Stimulated activated CD4-positive, alpha-beta T cell treated with anti-CD3 and anti-CD28 coated beads, TNF-alpha, amount 100 ng/mL, for 1 hour (primary cell): ENCODE data around the gene LCN15.
"Not testable (repeated sequence)": the region's sequence is repeated elsewhere in the genome, so short reads cannot be mapped to it uniquely, and the experiment has no call there.

Experiments
- DNase-seq, 3 donors: peaks; one replicate each; pipeline ENCODE4 v3.0.0-alpha.2; 2020; ENCODE audit warnings: low read depth in 3 of 3, low spot score in 1 of 3

The LCN15 gene

DNA sequence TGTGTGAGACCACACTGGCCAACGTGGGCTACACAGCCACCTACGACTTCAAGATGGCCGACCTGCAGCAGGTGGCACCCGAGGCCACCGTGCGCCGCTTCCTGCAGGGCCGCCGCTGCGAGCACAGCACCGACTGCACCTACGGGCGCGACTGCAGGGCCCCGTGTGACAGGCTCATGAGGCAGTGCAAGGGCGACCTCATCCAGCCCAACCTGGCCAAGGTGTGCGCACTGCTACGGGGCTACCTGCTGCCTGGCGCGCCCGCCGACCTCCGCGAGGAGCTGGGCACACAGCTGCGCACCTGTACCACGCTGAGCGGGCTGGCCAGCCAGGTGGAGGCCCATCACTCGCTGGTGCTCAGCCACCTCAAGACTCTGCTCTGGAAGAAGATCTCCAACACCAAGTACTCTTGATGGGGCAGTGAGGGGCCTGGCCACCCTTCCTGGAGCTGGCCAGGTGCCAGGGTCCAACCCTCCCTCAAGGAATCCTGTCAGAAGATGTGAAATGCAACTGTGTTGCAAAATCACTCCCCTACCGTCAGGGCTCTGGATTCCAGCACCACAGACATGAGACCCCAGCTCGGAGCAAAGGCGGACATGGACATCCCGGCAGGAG lies 40.8 kb downstream of the LCN15 start:
- DNase-seq: no peak

DNA sequence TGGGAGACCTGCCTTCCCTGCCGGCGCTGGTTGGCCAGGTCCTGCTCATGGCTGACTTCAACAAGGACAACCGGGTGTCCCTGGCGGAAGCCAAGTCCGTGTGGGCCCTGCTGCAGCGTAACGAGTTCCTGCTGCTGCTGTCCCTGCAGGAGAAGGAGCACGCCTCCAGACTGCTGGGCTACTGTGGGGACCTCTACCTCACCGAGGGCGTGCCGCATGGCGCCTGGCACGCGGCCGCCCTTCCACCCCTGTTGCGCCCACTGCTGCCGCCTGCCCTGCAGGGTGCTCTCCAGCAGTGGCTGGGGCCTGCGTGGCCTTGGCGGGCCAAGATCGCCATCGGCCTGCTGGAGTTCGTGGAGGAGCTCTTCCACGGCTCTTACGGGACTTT lies 41.4 kb downstream of the LCN15 start:
- DNase-seq: no peak

DNA sequence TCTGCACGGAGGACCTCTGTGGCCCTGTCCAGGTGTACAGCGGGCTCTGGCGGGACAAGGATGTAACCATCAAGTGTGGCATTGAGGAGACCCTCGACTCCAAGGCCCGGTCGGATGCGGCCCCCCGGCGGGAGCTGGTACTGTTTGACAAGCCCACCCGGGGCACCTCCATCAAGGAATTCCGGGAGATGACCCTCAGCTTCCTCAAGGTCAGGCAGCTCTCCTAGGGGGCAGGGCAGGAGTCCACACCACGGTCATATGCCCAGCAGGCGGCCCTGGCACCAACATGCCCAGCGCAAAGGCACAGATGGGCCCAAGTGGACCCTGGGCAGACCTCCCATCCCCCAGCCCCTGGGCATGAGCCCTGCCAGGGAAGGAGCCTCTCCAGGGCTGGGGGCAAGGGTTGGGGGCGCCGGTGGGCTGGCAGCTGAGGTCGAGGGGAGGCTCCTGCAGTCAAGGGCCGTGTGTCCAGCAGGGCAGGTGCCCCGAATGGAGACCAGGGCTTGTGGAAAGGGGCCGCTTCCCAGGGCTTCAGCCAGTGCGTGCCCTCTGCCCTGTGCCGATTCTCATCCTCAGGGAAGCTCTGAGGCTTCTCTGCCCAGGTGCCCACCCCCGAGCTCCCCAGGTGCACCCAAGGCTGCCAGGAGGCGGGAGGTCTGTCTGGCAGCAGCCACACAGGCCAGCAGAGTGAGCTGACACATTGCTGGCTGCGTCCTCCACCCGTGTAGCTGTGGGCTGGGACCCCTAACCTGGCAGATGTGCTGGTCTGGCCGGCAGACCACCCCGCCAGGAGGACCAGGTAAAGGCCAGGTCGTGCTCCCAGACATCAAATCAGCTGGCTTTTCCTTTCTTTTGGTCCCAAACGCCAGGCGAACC lies 42.0 kb downstream of the LCN15 start:
- no peak for DNase-seq

DNA sequence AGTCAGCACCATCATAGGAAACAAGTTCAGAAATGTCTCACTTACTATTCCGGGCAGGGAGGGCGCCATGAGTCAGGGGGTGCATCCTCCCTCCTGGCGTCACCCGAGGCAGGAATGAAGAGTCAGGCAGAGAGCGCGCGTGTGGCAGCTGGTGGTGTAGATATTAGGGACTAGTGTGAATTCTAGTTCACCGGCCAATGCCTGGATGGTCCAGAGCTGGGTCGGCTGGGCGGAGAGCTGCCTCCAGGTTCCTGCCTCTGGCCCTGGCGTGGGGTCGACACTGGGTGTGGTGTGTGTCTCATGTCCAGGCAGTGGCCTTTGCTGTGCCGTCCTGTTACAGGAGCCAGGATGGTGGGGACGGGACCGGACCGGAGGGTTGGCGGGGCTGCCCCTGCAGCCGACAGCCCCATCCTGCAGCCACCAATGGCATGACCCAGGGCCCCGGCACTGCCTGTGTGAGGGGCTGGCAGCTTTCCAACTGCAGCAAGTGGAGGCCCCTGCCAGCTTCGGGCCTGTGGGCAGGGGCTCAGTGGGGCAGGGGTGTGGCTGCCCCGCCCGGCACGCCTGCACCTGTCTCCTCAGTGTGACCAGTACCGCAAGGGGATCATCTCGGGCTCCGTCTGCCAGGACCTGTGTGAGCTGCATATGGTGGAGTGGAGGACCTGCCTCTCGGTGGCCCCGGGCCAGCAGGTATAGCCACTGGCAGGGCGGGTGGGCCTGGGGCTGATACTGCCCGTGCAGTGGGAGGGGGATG lies 42.8 kb downstream of the LCN15 start:
- DNase-seq: no peak

DNA sequence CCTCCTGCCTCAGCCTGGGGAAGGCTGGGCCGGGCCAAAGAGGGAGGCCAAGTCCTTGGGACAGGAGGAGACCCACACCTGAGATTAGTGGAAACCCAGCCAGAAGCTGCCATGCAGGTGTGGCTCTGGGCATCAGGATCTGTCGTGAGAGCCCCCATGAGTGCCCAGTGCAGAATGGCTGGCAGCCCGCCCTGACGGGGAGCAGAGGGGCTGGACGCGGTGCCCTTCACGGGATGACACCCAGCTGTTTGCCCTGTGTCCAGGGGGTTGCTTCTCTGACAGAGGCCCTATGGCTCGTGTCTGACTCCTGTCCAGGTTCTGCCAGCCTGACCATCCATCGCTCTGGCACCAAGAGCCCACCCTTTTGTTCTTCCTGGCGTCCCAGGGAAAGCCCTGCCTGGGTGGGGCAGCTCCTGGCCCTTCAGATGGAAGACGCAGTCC lies 43.4 kb downstream of the LCN15 start:
- no peak for DNase-seq

DNA sequence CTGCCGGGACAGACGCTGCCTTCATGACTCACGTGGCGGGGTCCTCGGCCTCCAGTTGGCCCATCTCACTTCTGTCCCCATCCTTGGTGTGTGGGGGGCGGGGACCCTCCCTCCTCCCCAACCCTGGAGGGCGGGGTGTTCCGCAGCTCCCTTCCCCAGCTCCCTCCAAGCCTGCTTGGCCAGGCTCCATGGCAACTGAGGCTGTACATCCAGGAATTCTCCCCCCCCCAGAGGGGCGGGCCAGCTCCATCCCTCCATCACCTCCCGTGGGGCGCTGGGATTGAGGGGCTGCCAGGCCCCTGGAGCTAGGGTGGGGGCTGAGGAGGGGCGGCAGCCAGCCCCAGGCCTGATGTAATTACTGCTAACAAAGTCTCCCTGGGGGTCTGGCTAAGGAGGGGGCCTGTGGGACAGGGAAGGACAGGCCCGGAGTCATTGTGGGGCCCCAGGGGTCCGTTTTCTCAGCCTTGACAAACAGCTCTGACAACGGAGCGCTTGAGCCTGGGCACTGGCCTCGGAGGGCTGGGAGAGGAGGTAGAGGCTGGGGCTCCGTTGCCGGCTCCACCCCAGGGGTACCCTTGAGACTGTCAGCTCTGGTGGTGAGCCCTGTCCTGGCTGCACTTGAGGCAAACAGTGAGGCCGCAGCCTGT lies 43.9 kb downstream of the LCN15 start:
- no peak for DNase-seq

DNA sequence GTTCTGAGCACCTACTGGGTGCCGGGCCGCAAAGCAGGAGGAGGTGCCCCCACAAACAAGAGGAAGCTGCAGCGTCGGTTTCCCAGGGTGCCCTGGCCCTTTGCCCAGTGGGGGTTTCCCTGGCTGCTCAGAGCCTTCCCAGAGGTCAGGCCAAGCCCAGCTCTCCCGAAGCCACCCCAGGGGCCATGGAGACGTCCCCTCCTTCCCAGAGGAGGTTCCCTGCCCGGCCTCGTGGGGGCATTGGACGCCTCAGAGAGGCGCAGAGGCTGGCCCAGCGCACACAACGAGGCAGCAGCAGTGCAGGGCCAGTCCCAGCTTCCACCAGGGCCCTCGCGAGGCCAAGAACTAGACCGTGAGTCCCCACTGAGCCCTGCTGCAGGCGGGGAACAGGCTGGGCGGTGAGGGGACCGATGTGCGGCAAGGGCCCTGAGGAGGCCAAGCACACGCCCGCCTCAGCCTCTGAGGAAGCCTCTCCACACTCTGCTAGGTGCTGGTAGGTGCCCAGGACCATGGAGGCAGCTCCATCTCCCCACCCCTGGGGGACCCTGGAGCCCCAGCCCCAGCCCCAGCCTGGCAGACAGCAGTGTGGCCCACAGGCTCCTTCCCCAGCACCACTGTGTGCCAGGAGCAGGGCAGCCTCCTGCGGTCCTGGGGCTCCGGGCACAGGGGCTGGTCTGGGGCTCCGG lies 45.0 kb downstream of the LCN15 start:
- DNase-seq: no peak

DNA sequence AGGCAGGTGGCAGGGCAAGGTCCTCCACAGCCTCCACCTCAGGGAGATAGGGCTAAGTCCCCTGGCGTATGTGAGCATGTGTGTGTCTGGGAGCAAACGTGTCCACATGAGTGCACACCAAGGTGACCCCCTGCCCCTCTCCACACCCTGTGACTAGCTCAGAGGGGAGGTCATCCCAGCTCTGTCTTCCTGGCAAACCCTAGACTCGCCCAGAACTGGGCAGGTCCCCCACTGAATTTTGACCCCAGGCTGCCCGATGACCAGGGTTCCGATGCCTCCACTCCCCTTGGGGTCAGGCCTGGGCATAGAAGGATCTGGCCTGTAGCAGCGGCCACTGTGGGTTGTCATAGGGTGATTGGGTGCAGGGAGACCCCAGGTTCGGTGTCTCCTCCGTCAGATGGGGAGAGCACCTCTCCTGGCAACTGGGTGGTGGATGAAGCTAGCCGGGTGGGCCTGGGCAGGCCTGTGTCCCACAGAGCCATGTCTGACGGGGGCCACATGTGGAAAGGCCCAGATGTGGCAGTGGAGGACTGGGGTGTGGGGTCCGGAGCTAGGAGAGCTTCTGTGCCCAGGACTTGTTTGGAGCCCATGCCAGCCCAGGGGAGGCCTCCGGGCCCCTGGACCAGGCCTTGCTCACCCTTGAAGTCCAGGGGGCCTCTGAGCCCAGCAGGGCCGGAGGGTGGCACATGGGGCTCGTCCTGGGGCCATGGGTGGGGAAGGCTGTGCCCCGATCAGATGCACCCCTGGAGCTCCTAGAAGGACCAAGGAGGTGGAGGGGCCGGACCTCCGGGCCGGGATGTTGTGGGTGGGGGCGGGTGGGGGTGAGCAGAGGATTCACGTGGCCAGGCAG lies 45.7 kb downstream of the LCN15 start:
- DNase-seq: no peak

DNA sequence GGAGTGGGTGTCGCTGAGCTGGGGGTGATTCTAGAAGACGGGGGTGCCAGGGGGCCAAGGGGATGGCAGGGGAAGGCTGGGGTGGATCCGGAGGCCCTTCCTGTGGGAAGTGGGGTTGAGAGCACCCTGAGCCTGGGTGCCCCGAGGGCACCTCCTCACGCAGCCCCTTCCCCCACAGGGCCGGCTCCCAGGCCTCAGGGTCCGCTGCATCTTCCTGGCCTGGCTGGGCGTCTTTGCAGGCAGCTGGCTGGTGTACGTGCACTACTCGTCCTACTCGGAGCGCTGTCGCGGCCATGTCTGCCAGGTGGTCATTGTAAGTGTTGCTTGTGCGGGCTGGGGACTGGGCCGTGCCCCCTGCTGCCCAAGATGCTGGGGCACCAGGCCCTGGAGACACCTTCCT lies 46.9 kb downstream of the LCN15 start:
- no peak for DNase-seq

DNA sequence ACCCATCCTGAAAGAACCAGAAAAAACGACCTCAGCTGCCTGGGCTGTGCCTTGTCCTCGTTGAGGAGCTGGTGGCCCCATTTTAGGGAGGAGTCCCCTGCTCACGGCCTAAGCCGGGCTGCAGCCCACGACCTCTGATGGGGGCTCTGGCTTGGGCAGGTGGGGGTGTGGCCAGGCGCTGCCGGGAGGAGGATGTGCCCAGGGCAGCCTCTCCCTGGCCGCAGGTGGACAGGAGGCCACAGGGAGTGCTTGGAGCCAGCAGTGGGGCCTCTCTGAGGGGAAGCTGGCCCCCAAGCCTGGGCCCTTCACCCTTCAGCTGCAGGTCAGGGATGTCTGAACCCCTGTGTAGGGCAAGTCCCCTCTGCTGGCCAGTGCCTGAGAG lies 49.4 kb downstream of the LCN15 start:
- no peak for DNase-seq

DNA sequence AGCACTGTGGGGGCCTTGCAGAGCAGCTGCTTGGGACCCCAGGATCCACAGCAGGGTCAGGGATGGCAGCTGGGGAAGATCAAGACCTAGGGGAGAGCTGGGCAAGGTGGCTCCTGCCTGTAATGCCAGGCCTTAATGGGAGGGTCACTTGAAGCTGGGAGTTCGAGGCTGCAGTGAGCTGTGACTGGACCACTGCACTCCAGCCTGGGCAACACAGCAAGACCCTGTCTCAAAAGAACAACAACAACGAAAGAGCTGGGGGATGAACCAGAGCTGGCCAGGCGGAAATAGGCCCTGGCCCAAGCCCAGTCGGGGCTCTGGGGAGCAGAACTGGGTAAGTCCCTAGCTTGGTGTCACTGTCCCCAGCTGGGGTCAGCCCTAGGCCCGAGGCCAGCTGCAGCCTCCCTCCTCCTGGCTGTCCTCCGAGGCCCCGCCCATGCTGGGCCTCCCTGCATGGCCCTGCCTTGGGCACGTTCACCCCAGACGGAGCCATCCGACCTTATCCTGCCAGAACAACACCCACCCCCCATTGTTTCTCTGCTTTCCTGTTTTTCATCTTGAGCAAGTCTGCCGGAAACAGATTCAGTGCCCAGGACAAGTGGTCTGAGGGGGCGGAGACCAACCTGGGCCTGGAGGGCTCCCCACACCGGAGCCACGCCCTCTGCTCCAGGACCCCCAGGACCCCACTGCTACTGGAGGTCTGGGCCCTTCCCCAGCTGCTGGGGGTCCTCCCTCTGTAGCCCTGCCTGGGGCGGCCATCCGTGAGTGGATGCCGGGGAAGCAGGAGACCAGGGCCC lies 50.0 kb downstream of the LCN15 start:
- no peak for DNase-seq

DNA sequence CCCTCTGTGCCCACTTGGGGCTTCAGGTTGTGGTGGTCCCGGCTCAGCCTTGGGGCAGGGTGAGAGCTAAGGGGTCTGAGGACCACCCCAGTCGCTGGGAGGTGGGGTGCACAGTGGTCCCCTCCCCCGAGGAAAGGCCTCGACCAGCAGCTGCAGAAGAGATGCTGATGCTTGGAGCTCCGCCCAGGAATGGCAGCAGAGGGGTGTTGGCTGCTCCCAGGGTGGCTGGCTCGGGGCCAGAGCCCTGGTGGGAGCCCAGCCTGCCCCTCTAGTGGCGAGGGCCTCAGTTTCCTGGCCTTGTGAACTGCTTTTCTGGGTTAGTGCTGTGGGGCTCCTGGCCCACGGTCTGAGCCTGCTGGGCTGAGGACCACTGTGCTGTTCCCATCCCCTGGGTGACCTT lies 50.8 kb downstream of the LCN15 start:
- no peak for DNase-seq

DNA sequence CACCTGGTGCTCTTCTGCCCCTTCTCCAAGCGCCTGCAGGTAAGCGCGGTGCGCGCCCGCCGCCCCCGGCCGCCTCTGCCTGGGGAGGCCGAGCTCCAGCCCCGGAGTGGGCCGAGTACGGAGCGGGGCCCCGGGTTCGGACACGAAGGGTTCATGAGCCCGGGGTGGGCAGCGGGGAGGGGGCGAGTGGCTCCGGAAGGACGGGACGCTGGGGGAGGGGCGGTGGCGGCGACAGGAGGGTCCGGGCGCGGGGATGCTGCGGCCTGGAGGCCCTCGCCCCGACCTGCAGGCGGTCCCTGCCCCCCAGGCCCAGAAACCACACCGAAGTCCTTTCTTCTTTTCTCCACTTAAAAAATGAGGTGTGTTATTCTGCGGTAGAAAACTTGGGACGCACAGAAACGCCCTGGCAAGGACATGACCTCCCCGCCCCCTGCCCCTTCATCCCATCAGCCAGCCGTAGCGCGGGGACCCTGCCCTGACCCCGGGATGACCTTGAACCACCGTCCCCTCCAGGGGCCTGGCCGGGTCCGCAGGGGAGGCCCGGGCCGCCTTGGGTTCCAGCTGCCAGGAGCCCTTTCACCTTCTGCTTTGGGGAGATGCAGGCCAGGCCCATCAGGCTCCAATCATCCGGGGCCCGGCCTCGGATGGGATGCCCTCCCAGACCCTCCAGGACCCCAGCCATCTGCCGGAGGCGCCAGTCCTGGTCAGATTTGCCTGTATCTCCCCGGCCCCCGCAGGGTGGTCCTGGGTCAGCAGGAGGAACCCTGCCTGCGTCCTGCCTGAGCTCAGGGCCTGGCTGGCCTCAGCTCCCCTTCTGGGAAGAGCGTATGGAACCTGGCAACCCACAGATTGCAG lies 51.4 kb downstream of the LCN15 start:
- DNase-seq: no peak

DNA sequence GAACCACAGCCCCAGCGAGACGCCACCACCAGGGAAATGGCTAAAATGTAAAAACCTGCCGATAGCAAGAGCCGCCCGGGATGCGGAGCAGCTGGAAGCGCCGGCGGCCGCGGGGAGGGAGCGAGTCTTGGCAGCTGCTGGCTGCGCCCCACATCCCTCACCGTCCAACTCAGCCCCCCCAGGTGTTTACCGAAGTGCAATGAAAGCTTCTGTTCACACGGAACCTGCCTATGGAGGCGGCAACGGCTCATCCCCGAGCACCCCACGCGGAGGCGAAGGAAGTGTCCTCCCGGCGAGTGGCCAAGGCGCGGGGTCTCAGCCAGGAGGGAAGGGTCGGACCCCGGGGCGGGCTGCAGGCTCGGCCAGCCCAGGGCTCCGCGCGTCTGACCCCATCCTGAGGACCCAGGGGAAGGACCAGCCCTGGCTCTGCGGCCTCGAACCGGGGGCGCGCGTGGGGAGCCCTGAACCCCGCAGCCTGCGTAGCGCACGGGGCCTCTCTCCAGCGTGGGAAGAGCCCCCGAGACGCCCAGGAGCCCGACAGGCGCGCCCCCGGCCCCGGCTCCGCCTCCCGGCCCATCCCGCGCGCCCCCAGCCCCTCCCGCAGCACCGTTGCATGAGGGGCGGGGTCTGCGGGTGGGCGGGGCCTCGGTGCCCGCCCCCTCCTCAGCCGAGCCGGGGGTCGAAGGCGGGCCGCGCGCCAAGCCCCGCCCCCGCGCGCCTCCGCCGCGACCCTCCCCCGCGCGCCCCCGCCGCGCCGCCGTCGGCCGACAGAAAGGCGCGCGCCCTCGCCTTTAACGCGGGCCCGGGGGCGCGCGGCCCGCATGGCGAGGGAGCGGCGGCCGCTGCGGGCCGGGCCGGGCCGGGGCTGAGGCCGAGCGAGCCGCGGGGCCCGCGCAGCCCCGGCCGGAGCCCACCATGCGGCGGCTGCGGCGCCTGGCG lies 52.3 kb downstream of the LCN15 start, which contains the start of gene DIPK1B:
Gene DIPK1B, plus strand, starts transcription at position 822 of the 939 bp plus-strand sequence. Its CDS starts 94 bp downstream, at position 916.
- DNase-seq: no peak

DNA sequence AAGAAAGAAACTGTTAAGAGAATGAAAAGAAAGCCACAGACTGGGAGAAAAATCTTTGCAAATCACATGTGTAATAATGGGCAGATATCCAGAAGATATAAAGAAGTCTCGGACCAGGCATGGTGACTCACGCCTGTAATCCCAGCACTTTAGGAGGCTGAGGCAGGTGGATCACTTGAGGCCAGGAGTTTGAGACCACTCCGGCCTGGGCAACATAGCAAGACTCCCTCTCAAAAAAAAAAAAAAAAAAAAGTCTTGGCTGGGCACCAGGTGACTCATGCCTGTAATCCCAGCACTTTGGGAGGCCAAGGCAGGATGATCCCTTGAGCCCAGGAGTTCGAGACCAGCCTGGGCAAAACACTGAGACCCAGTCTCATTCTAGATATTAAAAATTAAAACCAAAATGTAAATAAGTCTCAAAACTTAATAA lies 53.1 kb downstream of the LCN15 start:
- DNase-seq: not testable (repeated sequence)

DNA sequence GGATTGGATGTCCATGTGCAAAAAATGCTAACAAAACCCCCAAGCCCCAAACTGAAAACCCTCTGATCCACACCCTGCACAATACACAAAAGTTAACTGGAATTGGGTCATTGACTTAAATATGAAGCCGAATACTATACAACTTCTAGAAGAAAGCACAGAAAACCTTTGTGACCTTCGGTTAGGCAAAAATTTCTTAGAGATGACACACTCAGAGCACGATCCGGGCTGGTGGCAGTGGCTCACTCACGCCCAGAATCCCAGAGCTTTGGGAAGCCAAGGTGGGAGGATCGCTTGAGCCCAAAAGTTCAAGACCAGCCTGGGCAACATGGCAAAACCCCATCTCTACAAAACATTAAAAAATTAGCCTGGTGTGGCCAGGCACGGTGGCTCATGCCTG lies 53.8 kb downstream of the LCN15 start:
- DNase-seq: no peak
